Keratinocyte (primary cell): Measurements from ENCODE around the gene SPATA16. TPM values are rescaled to one million over a fixed set of nuclear protein-coding genes. Genes with fewer than 3 reads are reported as not detected.

Experiments used
- DNase-seq: peaks from one replicate; pipeline ENCODE4 v3.0.0-alpha.2; 2011; ENCODE audit warnings: low read depth, missing footprints, low spot score
- FAIRE-seq: peaks from 2 replicates; lab custom pipeline; 2011; peaks lifted over from hg19 to GRCh38; lab: Jason Lieb, UNC
- H2AFZ ChIP-seq: 2 replicates; pipeline ENCODE4 v1.6.0; 2012; ENCODE audit warnings: low read length, control low read depth, inconsistent platforms; ENCODE audit not compliant: control insufficient read depth
- H3K27ac ChIP-seq: 2 replicates; pipeline ENCODE4 v1.5.1; 2011; ENCODE audit warnings: low read length; ENCODE audit not compliant: control insufficient read depth, insufficient read depth
- H3K27me3 ChIP-seq: 3 replicates; pipeline ENCODE4 v1.6.0; 2011; ENCODE audit warnings: low read length; ENCODE audit not compliant: control insufficient read depth, insufficient read depth; ENCODE audit errors: extremely low read depth
- H3K36me3 ChIP-seq, 2 experiments: 2 replicates in 1 of 2; 3 replicates in 1 of 2; pipeline ENCODE4 v1.5.1; 2011; ENCODE audit warnings: low read length in 2 of 2, mild to moderate bottlenecking in 1 of 2; ENCODE audit not compliant: control insufficient read depth in 2 of 2, insufficient read depth in 2 of 2; ENCODE audit errors: extremely low read depth in 1 of 2
- H3K4me1 ChIP-seq: 3 replicates; pipeline ENCODE4 v1.5.1; 2011; ENCODE audit warnings: low read length; ENCODE audit not compliant: control insufficient read depth, insufficient read depth; ENCODE audit errors: extremely low read depth
- H3K4me2 ChIP-seq: 3 replicates; pipeline ENCODE4 v1.6.0; 2011; ENCODE audit warnings: low read depth, low read length; ENCODE audit not compliant: control insufficient read depth, insufficient read depth; ENCODE audit errors: extremely low read depth
- H3K4me3 ChIP-seq, 3 experiments: fragments of 200-600 bp in 1 of 3; sonication (generic) in 1 of 3; 2 replicates in 2 of 3; 3 replicates in 1 of 3; pipeline ENCODE4 v1.5.1; 2011 to 2016; ENCODE audit warnings: low read length in 3 of 3, mild to moderate bottlenecking in 3 of 3, control low read depth in 2 of 3, inconsistent platforms in 1 of 3, low read depth in 1 of 3, mixed read lengths in 1 of 3, mixed run types in 1 of 3, moderate library complexity in 1 of 3; ENCODE audit not compliant: control insufficient read depth in 2 of 3, insufficient read depth in 2 of 3; ENCODE audit errors: extremely low read depth in 1 of 3
- H3K79me2 ChIP-seq: 2 replicates; pipeline ENCODE4 v1.6.0; 2012; ENCODE audit warnings: low read length; ENCODE audit not compliant: control insufficient read depth, insufficient read depth
- H3K9ac ChIP-seq: 3 replicates; pipeline ENCODE4 v1.6.0; 2011; ENCODE audit warnings: low read length; ENCODE audit not compliant: control insufficient read depth, insufficient read depth; ENCODE audit errors: extremely low read depth
- H3K9me1 ChIP-seq: 3 replicates; pipeline ENCODE4 v1.6.0; 2011; ENCODE audit warnings: low read length; ENCODE audit not compliant: control insufficient read depth, insufficient read depth; ENCODE audit errors: extremely low read depth
- H3K9me3 ChIP-seq: 2 replicates; pipeline ENCODE4 v1.5.1; 2012; ENCODE audit warnings: low read depth, low read length; ENCODE audit not compliant: control insufficient read depth
- H4K20me1 ChIP-seq: 3 replicates; pipeline ENCODE4 v1.6.0; 2011; ENCODE audit warnings: low read length; ENCODE audit not compliant: control insufficient read depth, insufficient read depth; ENCODE audit errors: extremely low read depth
- EZH2 ChIP-seq: IDR thresholded peaks from one replicate; pipeline ENCODE4 v1.6.1; 2012; ENCODE audit warnings: inconsistent platforms, mild to moderate bottlenecking, low read length, moderate library complexity
- dilution Hi-C: fragments of 300-500 bp; cut with MboI; formaldehyde crosslinking; loops from one replicate; pipeline ENCODE4 v1.7.0; 2020; ENCODE audit warnings: low sequenced_read_pairs; ENCODE audit not compliant: extremely low pct_ligation_motif_present
- polyA plus RNA-seq, 5 experiments: library from polyadenylated mRNA; depleted of rRNA in 3 of 5; stranded (reverse) in 3 of 5; stranded (forward) in 1 of 5; unstranded in 1 of 5; fragments of >200 nt; gene quantifications; 1 replicate in 1 of 5; 2 replicates in 3 of 5; 3 replicates in 1 of 5; pipeline versions ENCODE4 v1.2.1 to v1.2.3, GENCODE V29; 2011 to 2012; ENCODE audit warnings: missing spikeins in 2 of 5, low read depth in 1 of 5, low replicate concordance in 1 of 5
- TF ChIP-seq, protein P1 (sequence below), 3 experiments: IDR thresholded peaks in 1 of 3; conservative IDR thresholded peaks in 1 of 3; optimal IDR thresholded peaks in 1 of 3; 2 replicates in 2 of 3; 3 replicates in 1 of 3; pipeline versions ENCODE3 to v1.5.1; 2011; ENCODE audit warnings: low read length in 3 of 3, mild to moderate bottlenecking in 3 of 3, moderate library complexity in 2 of 3, control low read depth in 1 of 3, inconsistent platforms in 1 of 3; ENCODE audit not compliant: insufficient read depth in 2 of 3; ENCODE audit errors: extremely low read depth in 1 of 3

SPATA16 gene
- polyA plus RNA-seq, 1 donor (not counting 4 experiments of a cell fraction or from before 2014, with no cell fraction given), result not detected

DNA sequence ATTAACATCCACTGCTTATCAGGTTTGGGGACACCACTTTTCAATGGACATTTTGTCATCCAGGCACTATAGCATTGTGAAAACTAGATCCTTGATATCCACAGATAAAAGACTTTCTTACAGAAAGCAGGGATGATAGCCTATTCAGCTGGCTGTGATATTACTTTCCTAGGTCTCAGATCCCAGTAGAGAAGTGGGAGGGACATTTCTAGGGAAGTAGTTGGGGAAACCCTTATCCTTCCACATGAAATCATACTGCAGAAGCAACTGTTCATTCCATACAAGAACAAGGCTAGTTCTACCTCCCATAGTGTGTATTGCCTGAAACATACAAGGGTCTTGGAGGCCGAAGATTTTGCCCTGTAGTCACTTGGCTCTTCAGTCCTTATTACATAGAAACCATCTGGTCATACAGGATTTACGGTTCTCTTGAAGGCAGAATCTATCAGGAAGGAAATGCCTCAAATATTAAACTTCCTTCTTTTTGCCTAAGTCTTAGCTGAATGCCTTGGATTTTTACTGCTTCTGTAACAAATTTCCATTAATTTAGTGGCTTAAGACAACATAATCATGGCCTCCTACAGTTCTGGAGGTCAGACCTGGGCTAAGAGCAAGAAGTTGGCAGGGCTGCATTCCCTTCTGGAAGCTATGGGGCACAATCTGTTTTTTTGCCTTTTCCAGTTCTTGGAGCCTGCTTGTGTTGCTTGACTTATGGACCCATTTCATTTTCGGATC, 271.1 kb downstream of the SPATA16 start:
- H3K79me2 ChIP-seq, result no peaks in the 10 kb centered on the region
- H3K27ac ChIP-seq, result no peak overlapping the region
- FAIRE-seq (no peak), DNase-seq (no peak)
- dilution Hi-C loops, result no loop called here
- no peak overlapping the region for H2AFZ ChIP-seq
- TF ChIP-seq EZH2, result no peak
- TF ChIP-seq, protein P1, sequence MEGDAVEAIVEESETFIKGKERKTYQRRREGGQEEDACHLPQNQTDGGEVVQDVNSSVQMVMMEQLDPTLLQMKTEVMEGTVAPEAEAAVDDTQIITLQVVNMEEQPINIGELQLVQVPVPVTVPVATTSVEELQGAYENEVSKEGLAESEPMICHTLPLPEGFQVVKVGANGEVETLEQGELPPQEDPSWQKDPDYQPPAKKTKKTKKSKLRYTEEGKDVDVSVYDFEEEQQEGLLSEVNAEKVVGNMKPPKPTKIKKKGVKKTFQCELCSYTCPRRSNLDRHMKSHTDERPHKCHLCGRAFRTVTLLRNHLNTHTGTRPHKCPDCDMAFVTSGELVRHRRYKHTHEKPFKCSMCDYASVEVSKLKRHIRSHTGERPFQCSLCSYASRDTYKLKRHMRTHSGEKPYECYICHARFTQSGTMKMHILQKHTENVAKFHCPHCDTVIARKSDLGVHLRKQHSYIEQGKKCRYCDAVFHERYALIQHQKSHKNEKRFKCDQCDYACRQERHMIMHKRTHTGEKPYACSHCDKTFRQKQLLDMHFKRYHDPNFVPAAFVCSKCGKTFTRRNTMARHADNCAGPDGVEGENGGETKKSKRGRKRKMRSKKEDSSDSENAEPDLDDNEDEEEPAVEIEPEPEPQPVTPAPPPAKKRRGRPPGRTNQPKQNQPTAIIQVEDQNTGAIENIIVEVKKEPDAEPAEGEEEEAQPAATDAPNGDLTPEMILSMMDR (optimal IDR thresholded peaks at IDR 0.05 in 1 of 3, IDR thresholded peaks at IDR 0.05 in 1 of 3, conservative IDR thresholded peaks at IDR 0.05 in 1 of 3; ENCODE audit: extremely low read depth in 1 of 3, insufficient read depth in 2 of 3, low read length in 3 of 3), result no peak
- H3K4me1 ChIP-seq, result peaks cover 2% of the 10 kb centered on the region
- no peak overlapping the region for H3K9ac ChIP-seq
- H3K4me3 ChIP-seq, result no peak overlapping the region
- no peak overlapping the region for H3K4me2 ChIP-seq
- no peaks in the 10 kb centered on the region for H3K9me1 ChIP-seq
- no peaks in the 10 kb centered on the region for H3K9me3 ChIP-seq
- H3K36me3 ChIP-seq, result no peaks in the 10 kb centered on the region
- no peaks in the 10 kb centered on the region for H3K27me3 ChIP-seq
- no peaks in the 10 kb centered on the region for H4K20me1 ChIP-seq

DNA sequence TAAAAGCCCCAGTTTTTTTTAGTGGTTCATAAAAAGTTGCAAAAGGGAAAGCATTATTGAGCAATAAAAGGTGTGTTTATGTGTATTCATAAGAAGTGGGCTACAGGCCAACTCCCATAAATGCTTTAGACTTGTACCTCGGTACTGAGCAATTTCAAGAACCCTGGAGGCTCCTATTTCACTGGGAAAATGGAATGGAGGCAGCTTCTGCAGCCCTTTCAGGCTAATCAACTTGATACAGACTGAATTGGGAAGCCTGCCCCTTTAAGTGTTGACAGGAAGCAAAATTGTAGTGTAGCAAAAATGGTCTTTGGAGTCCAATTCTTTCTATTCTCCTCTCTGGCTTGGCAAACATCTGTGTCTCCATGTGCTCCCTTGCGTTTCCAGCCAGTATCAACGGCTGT, 271.7 kb downstream of the SPATA16 start:
- no peaks in the 10 kb centered on the region for H3K9me1 ChIP-seq
- no peaks in the 10 kb centered on the region for H3K27me3 ChIP-seq
- no peak overlapping the region for H3K9ac ChIP-seq
- H3K4me1 ChIP-seq, result peaks cover 2% of the 10 kb centered on the region
- no peaks in the 10 kb centered on the region for H4K20me1 ChIP-seq
- no peaks in the 10 kb centered on the region for H3K36me3 ChIP-seq
- H3K4me2 ChIP-seq, result no peak overlapping the region
- DNase-seq (no peak), FAIRE-seq (no peak)
- no peaks in the 10 kb centered on the region for H3K9me3 ChIP-seq
- no peaks in the 10 kb centered on the region for H3K79me2 ChIP-seq
- no peak overlapping the region for H2AFZ ChIP-seq
- TF ChIP-seq EZH2, result no peak
- TF ChIP-seq, protein P1 (optimal IDR thresholded peaks at IDR 0.05 in 1 of 3, IDR thresholded peaks at IDR 0.05 in 1 of 3, conservative IDR thresholded peaks at IDR 0.05 in 1 of 3; ENCODE audit: extremely low read depth in 1 of 3, insufficient read depth in 2 of 3, low read length in 3 of 3), result no peak
- dilution Hi-C loops, result no loop called here
- H3K4me3 ChIP-seq, result no peak overlapping the region
- no peak overlapping the region for H3K27ac ChIP-seq
